Left renal cortex interstitium (tissue), 4 donors: ENCODE results near the gene SERTAD3. TPM values are rescaled to one million over a fixed set of nuclear protein-coding genes. Genes with fewer than 3 reads are reported as not detected.
"Not testable (repeated sequence)": the region's sequence is repeated elsewhere in the genome, so short reads cannot be mapped to it uniquely, and the experiment has no call there.

Experiments used
- DNase-seq, 4 donors: peaks; one replicate each; pipeline ENCODE4 v3.0.0-alpha.2; 2013; ENCODE audit warnings: low read depth in 4 of 4, low spot score in 2 of 4, missing footprints in 1 of 4
- polyA plus RNA-seq, 4 donors: library from polyadenylated mRNA; unstranded; fragments of 120-200 nt; gene quantifications; one replicate each; pipeline ENCODE4 v1.2.1, GENCODE V29; 2013; ENCODE audit not compliant: insufficient read length in 4 of 4

The SERTAD3 gene
- 10 to 100 TPM; 29.5 to 49.1 (median 38.5) TPM for polyA plus RNA-seq

GRCh38 chr19:40444000-40444824 lies at the start of gene SERTAD3:
Gene SERTAD3 (minus strand): TSS chr19:40444335. CDS start chr19:40442080, 2,255 bp downstream.
- peak; percentile 93 to 97 (median 96) for DNase-seq

GRCh38 chr19:40493778-40494177 lies 49.6 kb upstream of the SERTAD3 start:
- DNase-seq, result no peak

- no peak for DNase-seq
Observed at GRCh38 chr19:40492274-40492673, 48.1 kb upstream of the SERTAD3 start.

DNA sequence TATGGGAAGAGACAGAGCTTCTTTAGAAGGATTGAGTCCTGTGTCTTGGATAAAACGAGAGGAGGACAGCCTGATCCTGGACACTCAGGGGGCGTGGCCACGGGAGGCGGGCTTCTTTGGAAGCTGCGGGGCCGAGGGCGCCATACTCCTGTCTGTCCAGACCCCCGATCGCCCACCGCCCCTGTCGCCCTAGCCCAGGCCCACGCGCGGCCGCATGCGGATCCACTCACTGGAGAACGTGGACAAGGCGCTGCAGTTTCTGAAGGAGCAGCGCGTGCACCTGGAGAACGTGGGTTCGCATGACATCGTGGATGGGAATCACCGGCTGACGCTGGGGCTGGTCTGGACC lies 45.7 kb upstream of the SERTAD3 start:
- no peak for DNase-seq

DNA sequence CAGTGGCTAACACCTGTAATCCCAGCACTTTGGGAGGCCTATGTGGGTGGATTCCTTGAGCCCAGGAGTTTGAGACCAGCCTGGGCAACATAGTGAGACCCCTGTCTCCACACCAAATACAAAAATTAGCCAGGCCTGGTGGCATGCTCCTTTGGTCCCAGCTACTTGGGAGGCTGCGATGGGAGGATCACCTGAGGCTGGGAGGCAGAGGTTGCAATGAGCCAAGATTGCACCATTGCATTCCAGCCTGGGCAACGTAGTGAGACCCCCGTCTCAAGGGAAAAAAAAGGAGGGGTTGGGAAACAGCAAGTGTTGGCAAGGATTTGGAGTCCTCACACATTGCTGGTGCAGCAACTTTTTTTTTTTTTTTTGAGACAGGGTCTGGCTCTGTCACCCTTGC lies 41.9 kb upstream of the SERTAD3 start:
- no peak for DNase-seq

DNA sequence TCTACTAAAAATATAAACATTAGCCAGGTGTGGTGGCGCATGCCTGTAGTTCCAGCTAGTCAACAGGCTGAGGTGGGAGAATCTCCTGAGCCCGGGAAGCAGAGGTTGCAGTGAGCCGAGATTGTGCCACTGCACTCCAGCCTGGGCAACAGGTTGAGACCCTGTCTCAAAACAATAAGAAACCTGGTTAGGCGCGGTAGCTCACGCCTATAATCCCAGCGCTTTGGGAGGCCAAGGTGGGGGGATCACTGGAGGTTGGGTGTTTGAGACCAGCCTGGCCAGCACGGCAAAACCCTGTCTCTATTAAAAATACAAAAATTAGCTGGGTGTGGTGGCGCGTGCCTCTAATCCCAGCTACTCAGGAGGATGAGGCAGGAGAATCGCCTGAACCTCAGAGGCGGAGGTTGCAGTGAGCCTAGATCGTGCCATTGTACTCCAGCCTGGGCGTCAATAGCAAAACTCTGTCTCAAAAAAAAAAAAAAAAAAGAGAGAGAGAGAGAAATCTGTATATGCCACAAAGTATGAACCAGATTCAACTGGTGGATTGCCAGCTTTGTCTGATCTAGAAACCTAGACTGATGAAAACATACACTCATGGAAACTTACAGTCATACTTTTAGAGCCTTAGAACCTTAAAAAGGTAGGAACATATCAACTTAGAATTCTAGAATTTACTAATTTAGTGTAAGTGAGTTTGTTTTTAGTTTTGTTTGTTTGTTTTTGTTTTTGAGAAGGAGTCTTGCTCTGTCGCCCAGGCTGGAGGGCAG lies 31.9 kb upstream of the SERTAD3 start:
- not testable (repeated sequence) for DNase-seq

DNA sequence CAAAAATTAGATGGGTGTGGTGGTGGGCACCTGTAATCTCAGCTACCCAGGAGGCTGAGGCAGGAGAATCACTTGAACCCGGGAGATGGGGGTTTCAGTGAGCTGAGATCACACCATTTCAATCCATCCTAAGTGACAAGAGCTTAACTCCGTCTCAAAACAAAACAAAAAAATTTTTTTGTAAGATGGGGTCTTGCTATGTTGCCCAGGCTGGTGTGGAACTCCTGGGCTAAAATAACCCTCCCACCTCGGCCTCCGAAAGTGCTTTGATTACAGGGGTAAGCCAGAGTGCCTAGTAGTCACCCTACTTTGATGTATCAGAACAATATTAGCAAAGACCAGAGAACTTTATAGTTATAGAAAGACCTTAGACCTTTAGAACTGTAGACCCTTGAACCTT lies 30.6 kb upstream of the SERTAD3 start:
- DNase-seq, result no peak

DNA sequence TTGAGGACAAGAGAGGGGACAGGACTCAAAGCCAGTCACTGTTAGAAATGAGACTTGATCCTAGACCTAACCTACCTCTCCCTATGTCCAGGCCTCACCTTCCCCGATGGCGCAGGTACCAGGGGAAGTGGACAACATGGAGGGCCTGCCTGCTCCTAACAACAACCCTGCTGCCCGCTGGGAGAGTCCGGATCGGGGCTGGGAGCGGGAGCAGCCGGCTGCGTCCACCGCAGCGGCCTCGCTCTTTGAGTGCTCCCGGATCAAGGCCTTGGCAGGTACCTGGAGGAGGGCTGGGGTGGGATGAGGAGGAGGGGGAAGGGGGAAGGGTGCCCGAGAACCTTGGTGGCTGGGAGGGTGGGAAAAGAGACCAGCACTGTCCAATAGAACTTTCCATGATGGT lies 28.4 kb upstream of the SERTAD3 start:
- DNase-seq, result no peak

GRCh38 chr19:40471111-40471510 lies 27.0 kb upstream of the SERTAD3 start:
- no peak for DNase-seq

DNA sequence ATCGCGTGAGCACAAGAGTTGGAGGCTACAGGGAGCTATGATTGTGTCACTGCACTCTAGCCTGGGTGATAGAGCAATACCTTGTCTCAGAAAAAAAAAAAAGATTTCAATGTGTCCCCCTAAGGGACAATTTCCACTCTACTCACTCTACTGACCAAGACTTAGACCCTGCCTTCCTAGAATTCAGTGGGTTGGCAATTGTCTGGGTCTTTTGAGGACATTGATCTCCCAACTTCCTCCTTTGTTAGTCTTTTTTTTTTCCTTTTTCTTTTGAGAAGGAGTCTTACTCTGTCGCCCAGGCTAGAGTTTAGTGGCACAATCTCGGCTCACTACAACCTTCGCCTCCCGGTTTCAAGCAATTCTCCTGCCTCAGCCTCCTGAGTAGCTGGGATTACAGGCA lies 24.9 kb upstream of the SERTAD3 start:
- no peak for DNase-seq

DNA sequence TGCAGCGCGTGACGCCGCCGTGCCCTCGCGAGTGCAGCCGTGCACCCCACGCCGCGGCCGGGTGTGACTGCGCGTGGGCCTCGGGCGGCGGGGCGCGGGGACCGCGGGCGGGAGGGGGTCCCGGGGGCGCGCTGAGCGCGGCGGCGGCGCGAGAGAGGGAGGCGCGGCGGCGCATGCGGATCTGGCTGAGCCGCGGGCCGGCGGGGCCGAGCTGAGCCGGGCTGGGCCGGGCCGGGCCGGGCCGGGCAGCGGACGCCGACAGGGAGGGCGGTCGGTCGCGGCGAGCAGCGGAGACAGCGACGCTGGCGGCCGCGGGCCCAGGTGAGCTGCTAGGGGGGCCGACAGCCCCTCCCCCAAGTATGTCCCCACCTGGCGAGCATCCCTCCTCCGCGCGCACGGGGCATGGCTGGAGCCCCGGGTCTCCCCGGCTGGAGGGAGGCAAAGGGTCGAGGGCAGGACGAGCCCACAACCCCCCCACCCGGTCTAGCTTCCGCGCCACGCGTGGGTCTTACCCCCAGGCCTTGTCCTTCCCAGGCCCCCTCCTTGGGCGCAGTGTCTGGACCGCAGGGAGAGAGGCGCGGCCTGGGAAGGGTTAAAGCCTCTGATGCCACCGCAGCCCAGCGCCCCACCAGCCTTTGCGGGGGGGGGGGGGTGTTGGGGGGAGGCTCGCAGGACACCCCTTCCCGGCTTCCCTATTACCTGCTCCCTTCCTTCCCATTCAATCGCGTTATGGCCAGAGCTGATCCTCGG lies 23.0 kb upstream of the SERTAD3 start, which contains the start of gene SPTBN4:
Gene SPTBN4, plus strand, starts transcription at position 17 of the 750 bp plus-strand sequence. CDS start 5,621 bp downstream, outside the sequence.
- DNase-seq, result no peak

GRCh38 chr19:40466219-40466984 lies 22.3 kb upstream of the SERTAD3 start:
- DNase-seq, result no peak

DNA sequence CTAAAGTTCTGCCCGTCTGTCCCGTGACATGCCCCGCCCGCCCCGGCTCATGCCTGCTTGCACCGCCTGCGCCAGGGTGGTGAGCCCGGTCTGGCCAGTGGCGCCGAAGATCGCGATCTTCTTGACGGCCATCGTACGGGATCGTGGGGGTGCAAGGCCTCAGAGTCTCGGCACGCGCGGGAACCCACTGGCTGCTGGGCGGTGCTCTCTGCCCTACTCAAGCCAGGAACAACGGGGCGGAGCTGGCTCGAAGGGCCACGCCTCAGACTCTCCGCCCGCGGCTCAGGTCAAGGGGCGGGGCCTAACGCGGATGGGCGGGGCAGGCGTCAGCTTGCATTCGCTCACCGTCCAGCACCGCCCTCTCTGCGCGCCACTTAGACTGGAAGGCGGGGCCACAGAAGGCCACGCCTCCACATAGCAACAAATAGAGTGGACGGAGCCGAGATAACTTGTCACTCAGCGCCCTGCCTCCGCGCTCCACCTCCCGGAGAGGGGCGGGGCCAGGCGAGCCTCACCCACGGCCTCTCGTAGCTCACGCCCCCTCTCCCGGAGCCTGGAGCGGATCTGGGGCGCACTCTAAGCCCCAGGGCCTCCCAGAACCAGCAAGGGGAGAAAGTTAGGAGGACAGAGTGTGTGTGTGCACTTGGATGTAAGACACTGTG lies 21.6 kb upstream of the SERTAD3 start, which contains the start of gene BLVRB:
Gene BLVRB, minus strand, starts transcription at position 189 of the 662 bp plus-strand sequence. Its CDS starts 57 bp downstream, at position 132.
- DNase-seq, result peak; percentile 90 to 100 (median 99)

GRCh38 chr19:40465025-40465556 lies 21.0 kb upstream of the SERTAD3 start:
- no peak for DNase-seq

DNA sequence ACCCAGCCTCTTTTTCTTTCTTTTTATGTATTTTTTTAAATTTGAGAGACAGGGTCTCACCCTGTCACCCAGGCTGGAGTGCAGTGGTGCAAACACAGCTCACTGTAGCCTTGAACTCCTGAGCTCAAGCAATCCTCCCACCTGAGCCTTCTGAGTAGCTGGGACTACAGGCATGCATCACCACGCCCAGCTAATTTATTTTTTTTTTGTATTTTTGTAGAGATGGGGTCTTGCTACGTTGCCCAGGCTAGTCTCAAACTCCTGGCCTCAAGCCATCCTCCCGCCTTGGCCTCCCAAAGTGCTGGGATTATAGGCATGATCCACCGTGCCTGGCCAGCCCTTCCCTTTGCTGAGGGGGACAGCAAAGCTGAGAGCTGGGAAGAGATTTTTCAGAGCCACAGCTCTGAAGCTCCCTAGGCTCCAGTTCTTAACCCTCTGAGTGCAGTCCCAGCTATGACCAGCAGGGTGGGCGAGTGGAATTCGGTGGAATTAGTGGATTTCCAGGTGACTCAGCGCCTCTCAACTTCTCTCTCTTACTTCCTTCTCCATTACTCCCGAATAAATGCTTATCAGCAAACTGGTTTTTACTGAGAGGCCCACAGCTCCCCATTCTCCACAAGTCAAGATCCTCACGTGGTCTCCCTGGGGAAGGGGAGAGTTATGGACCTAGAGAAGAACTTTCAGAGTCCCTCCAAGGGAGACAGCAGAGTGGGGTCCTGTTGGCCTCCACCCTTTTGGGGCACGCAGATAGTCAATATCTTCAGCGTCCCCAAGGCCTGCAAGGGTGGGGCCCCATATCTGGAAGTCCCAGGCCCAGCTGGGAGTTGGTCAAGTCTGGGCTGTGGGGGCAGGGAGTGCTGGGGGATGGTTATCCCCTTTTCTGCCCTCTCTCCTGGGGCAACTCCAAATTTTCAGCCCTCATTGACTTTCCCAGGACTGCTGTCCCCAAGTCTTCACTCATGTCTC lies 20.2 kb upstream of the SERTAD3 start:
- DNase-seq, result peak in 2 of 4 donors; percentile 62 to 85

- not testable (repeated sequence) for DNase-seq
Observed at GRCh38 chr19:40463587-40464037, 19.5 kb upstream of the SERTAD3 start.

DNA sequence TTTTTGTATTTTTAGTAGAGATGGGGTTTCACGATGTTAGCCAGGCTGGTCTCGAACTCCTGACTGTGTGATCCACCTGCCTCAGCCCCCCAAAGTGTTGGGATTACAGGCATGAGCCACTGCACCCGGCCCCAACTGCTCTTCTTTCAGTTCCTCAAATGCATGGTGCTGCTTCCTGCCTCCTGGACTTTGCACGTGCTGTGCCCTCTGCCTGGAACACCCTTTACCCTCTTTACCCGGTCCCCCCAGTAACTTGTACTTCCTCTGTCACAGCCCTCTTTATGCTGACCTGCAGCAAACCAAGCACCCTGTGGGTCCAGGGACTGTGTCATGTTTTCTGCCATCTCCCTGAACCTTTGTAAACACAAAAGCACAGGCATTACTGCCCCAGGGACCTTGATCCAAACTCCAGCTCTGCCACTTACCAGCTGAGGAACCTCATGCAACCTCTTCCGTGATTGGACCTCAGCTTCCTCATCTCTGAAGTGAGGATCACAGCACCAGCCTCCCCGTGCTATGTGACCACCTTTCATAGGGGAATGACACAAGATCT lies 17.6 kb upstream of the SERTAD3 start:
- DNase-seq, result no peak

GRCh38 chr19:40460185-40460584 lies 16.1 kb upstream of the SERTAD3 start:
- no peak for DNase-seq
